Measurements from ENCODE around the gene CAPN14. TPM values are rescaled to one million over a fixed set of nuclear protein-coding genes. Genes with fewer than 3 reads are reported as not detected.

Gene CAPN14
- total RNA-seq, 1 experiment from 2014 or later, result not detected

DNA sequence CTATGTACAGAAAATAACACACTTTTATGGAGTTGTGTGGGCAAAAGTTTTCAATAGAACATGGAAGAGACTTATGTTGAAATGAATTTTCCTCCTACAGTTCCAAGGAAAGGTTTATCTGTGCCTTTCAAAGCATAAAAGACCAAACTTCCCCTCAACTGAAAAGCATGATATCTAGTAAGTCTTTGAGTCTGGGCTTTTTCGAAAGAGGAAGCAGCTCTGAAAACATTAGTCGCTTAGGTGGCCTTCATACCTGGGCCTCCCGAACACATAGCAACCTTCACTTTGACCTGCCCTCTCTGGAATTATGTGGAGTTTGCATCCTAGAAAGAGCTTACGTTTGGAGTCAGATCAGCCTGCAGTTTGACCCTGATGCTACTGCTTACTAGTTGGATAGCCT, 4.8 kb upstream of the CAPN14 start:
- Histone ChIP-seq H3K9me2 (replicated peaks; ENCODE audit: low read length) (no peaks in the 10 kb centered on the region), H3F3A (ENCODE audit: low read length, unreplicated experiment) (no peaks in the 10 kb centered on the region), H3K27ac (ENCODE audit: low read length) (no peak overlapping the region), H4K20me1 (ENCODE audit: low read length) (no peaks in the 10 kb centered on the region), H3K4me2 (ENCODE audit: low read length) (no peak overlapping the region), H3K4me3 (ENCODE audit: low read length) (no peak overlapping the region), H3K4me1 (ENCODE audit: insufficient read depth, low read length) (peaks cover 9% of the 10 kb centered on the region; the same call in 1 of the 2 replicates), H2AFZ (ENCODE audit: low read length) (no peak overlapping the region), H3K9ac (ENCODE audit: low read length) (no peak overlapping the region), H3K79me2 (ENCODE audit: low read length) (no peaks in the 10 kb centered on the region), H3K9me3 (ENCODE audit: low read length) (no peaks in the 10 kb centered on the region), H3K36me3 (ENCODE audit: low read depth, low read length) (no peaks in the 10 kb centered on the region), H3K27me3 (ENCODE audit: low read length) (peaks cover 50% of the 10 kb centered on the region)
- TF ChIP-seq, protein P1, sequence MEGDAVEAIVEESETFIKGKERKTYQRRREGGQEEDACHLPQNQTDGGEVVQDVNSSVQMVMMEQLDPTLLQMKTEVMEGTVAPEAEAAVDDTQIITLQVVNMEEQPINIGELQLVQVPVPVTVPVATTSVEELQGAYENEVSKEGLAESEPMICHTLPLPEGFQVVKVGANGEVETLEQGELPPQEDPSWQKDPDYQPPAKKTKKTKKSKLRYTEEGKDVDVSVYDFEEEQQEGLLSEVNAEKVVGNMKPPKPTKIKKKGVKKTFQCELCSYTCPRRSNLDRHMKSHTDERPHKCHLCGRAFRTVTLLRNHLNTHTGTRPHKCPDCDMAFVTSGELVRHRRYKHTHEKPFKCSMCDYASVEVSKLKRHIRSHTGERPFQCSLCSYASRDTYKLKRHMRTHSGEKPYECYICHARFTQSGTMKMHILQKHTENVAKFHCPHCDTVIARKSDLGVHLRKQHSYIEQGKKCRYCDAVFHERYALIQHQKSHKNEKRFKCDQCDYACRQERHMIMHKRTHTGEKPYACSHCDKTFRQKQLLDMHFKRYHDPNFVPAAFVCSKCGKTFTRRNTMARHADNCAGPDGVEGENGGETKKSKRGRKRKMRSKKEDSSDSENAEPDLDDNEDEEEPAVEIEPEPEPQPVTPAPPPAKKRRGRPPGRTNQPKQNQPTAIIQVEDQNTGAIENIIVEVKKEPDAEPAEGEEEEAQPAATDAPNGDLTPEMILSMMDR (conservative IDR thresholded peaks at IDR 0.05; ENCODE audit: low read depth, low read length), result no peak
- TF ChIP-seq EZH2 (IDR thresholded peaks at IDR 0.05; ENCODE audit: low read length, unreplicated experiment) (no peak), EZH2phosphoT487 (IDR thresholded peaks at IDR 0.05; ENCODE audit: borderline replicate concordance, low read length) (no peak)
- ATAC-seq (no peak), DNase-seq (no peak)
- POLR2A ChIA-PET (ENCODE audit: unreplicated experiment), result no interaction called here
- BruUV-seq (replicated peaks), result no TSS peak
- intact Hi-C loops (cut with micrococcal nuclease), result no loop called here
- CTCF ChIA-PET, result no interaction called here

DNA sequence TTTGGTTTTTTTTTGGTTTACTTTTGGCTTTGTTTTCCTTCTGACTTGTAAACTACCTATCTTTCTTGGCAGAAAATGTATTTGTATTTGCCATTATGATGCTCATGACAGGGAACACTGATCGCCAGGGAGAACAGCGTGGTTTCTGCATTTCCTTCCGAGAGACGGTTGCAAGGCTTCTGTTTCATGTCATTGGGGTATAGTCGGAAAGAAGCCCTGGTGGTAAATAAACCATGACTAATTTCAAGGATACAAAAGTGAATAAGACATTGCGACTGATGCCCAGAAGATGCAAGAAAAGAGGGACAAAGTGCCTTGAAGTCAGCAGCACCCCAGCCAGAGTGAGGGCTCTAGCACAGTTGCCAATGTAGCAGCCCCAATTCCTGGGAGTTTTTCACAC, 4.2 kb upstream of the CAPN14 start:
- Histone ChIP-seq H3K79me2 (ENCODE audit: low read length) (no peaks in the 10 kb centered on the region), H3K27ac (ENCODE audit: low read length) (no peak overlapping the region), H3K4me3 (ENCODE audit: low read length) (no peak overlapping the region), H3K4me2 (ENCODE audit: low read length) (no peak overlapping the region), H3F3A (ENCODE audit: low read length, unreplicated experiment) (no peaks in the 10 kb centered on the region), H3K36me3 (ENCODE audit: low read depth, low read length) (no peaks in the 10 kb centered on the region), H2AFZ (ENCODE audit: low read length) (no peak overlapping the region), H4K20me1 (ENCODE audit: low read length) (no peaks in the 10 kb centered on the region), H3K9me2 (replicated peaks; ENCODE audit: low read length) (no peaks in the 10 kb centered on the region), H3K9ac (ENCODE audit: low read length) (no peak overlapping the region), H3K27me3 (ENCODE audit: low read length) (peaks cover 50% of the 10 kb centered on the region), H3K4me1 (ENCODE audit: insufficient read depth, low read length) (0 out of 2 replicates have a peak, but pooled peaks cover 3% of the 10 kb centered on the region), H3K9me3 (ENCODE audit: low read length) (no peaks in the 10 kb centered on the region)
- intact Hi-C loops (cut with micrococcal nuclease), result no loop called here
- CTCF ChIA-PET, result no interaction called here
- TF ChIP-seq, protein P1 (conservative IDR thresholded peaks at IDR 0.05; ENCODE audit: low read depth, low read length), result no peak
- no peak for TF ChIP-seq EZH2 (IDR thresholded peaks at IDR 0.05; ENCODE audit: low read length, unreplicated experiment)
- no peak for TF ChIP-seq EZH2phosphoT487 (IDR thresholded peaks at IDR 0.05; ENCODE audit: borderline replicate concordance, low read length)
- POLR2A ChIA-PET (ENCODE audit: unreplicated experiment), result no interaction called here
- no peak for ATAC-seq
- no TSS peak for BruUV-seq (replicated peaks)
- DNase-seq, result no peak

DNA sequence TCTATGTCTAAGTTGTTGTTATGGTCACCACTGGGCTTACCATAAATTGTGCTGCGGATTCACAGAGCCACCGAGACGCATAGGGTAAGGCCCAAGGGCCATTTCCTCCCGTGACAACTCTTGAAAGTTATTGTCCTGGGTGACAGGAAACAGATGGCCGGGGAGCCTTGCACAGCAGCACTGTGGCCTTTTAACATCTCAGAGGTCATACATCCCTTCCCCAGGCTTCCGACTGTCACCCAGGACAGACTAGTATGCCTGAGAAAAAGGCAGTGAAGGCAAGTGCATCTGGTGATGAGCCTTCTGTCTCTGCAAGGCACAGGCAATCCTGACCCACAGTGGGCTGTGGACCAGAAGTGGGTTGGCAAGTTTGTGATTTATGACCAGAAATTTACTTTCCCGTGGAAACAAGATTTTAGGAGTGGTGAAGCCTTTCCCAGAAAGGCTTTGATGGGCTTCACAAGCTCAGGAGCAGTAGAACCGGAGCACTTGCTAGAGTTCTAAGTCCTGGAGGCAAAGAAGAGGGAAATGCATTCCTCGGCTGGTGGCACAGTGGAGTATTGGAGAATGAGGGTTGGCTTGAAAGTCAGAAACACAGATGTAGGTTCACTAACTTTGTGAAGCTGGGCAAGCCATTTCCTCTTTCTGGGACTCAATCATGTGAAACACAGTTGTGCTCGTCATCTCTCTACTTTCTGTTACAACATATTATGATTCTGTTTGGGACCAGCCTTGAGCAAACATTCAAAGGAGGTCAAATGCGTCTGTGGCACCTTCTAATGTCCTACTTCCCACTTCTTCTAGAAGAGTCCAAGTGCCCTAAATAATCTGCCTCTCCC, 2.0 kb upstream of the CAPN14 start:
- no peak overlapping the region for H2AFZ ChIP-seq (ENCODE audit: low read length)
- H3F3A ChIP-seq (ENCODE audit: low read length, unreplicated experiment), result no peaks in the 10 kb centered on the region
- peaks cover 4% of the 10 kb centered on the region for H3K4me1 ChIP-seq (ENCODE audit: insufficient read depth, low read length)
- no TSS peak for BruUV-seq (replicated peaks)
- DNase-seq (no peak), ATAC-seq (no peak)
- H3K27ac ChIP-seq (ENCODE audit: low read length), result no peak overlapping the region
- H3K9me3 ChIP-seq (ENCODE audit: low read length), result no peaks in the 10 kb centered on the region
- H3K79me2 ChIP-seq (ENCODE audit: low read length), result no peaks in the 10 kb centered on the region
- peaks cover 54% of the 10 kb centered on the region for H3K27me3 ChIP-seq (ENCODE audit: low read length)
- ChIA-PET CTCF (no interaction called here), POLR2A (ENCODE audit: unreplicated experiment) (no interaction called here)
- H3K9me2 ChIP-seq (replicated peaks; ENCODE audit: low read length), result no peaks in the 10 kb centered on the region
- no peak overlapping the region for H3K4me2 ChIP-seq (ENCODE audit: low read length)
- H3K9ac ChIP-seq (ENCODE audit: low read length), result no peak overlapping the region
- H3K4me3 ChIP-seq (ENCODE audit: low read length), result no peak overlapping the region
- H4K20me1 ChIP-seq (ENCODE audit: low read length), result no peaks in the 10 kb centered on the region
- intact Hi-C loops (cut with micrococcal nuclease), result no loop called here
- no peaks in the 10 kb centered on the region for H3K36me3 ChIP-seq (ENCODE audit: low read depth, low read length)
- TF ChIP-seq EZH2 (IDR thresholded peaks at IDR 0.05; ENCODE audit: low read length, unreplicated experiment), result no peak
- no peak for TF ChIP-seq EZH2phosphoT487 (IDR thresholded peaks at IDR 0.05; ENCODE audit: borderline replicate concordance, low read length)
- TF ChIP-seq, protein P1 (conservative IDR thresholded peaks at IDR 0.05; ENCODE audit: low read depth, low read length), result no peak

Data from PC-3 (cell line).